Fibroblast of lung (primary cell): Measurements from ENCODE around the gene TAOK3.

Experiments used
- EZH2 ChIP-seq: IDR thresholded peaks from 2 replicates; pipeline ENCODE4 v1.5.1; 2012; ENCODE audit warnings: low read length, control low read depth, mild to moderate bottlenecking; ENCODE audit errors: missing control alignments
- TF ChIP-seq, protein P1 (sequence below), 2 donors: IDR thresholded peaks in 1 of 2; conservative IDR thresholded peaks in 1 of 2; 1 replicate in 1 of 2; 2 replicates in 1 of 2; pipeline ENCODE4 v1.5.1; 2011 to 2012; ENCODE audit warnings: low read length in 2 of 2, control low read depth in 1 of 2, inconsistent platforms in 1 of 2, low read depth in 1 of 2, mild to moderate bottlenecking in 1 of 2

DNA sequence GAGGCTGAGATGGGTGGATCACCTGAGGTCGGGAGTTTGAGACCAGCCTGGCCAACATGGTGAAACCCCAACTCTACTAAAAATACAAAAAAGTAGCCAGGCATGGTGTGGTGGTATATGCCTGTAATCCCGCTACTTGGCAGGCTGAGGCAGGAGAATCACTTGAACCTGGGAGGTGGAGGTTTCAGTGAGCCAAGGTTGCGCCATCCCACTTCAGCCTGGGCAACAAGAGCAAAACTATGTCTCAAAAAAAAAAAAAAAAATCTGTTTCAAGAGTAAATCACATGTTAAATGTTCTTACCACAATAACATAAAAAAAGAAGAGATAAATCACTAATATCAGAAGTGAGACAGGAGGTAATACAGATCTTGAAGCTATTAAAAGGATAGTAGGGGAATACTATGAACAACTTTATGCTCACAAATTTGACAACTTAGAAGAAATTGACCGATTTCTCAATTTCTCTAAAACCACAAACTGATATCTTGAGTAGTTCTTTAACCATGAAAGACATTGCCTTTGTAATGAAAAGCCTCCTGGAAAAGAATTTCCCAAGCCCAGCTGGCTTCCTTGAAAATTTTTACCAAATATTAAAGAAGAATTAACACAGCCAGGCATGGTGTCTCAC is 37.7 kb downstream of the TAOK3 start:
- TF ChIP-seq, protein P1, sequence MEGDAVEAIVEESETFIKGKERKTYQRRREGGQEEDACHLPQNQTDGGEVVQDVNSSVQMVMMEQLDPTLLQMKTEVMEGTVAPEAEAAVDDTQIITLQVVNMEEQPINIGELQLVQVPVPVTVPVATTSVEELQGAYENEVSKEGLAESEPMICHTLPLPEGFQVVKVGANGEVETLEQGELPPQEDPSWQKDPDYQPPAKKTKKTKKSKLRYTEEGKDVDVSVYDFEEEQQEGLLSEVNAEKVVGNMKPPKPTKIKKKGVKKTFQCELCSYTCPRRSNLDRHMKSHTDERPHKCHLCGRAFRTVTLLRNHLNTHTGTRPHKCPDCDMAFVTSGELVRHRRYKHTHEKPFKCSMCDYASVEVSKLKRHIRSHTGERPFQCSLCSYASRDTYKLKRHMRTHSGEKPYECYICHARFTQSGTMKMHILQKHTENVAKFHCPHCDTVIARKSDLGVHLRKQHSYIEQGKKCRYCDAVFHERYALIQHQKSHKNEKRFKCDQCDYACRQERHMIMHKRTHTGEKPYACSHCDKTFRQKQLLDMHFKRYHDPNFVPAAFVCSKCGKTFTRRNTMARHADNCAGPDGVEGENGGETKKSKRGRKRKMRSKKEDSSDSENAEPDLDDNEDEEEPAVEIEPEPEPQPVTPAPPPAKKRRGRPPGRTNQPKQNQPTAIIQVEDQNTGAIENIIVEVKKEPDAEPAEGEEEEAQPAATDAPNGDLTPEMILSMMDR (conservative IDR thresholded peaks at IDR 0.05 in 1 of 2, IDR thresholded peaks at IDR 0.05 in 1 of 2; ENCODE audit: low read depth in 1 of 2, low read length in 2 of 2), result no peak
- TF ChIP-seq EZH2, result no peak
